Neural progenitor cell (in vitro differentiated cells): ENCODE measurements around the gene ZNF622. TPM values are rescaled to one million over a fixed set of nuclear protein-coding genes. Genes with fewer than 3 reads are reported as not detected.
A peak's percentile ranks its signal among the peaks of the same experiment; 100 is the strongest.

Experiments
- DNase-seq: peaks from one replicate; pipeline ENCODE4 v3.0.0-alpha.2; 2016; ENCODE audit warnings: low spot score
- H2AFZ ChIP-seq: fragments of 200-600 bp; sonication (generic); replicated peaks from 2 replicates; pipeline ENCODE4 v1.6.1; 2016; ENCODE audit warnings: antibody characterized with exemption
- H3F3A ChIP-seq: fragments of 200-600 bp; sonication (generic); 2 replicates; pipeline ENCODE4 v1.6.1; 2016; ENCODE audit warnings: antibody characterized with exemption, low read depth
- H3K27ac ChIP-seq: fragments of 200-600 bp; sonication (generic); 2 replicates; pipeline ENCODE4 v1.5.1; 2016; ENCODE audit warnings: mild to moderate bottlenecking
- H3K27me3 ChIP-seq: fragments of 200-600 bp; sonication (generic); 2 replicates; pipeline ENCODE4 v1.6.1; 2016; ENCODE audit warnings: mild to moderate bottlenecking, moderate library complexity
- H3K36me3 ChIP-seq: fragments of 200-600 bp; sonication (generic); 2 replicates; pipeline ENCODE4 v1.5.1; 2016
- H3K4me1 ChIP-seq: fragments of 200-600 bp; sonication (generic); 2 replicates; pipeline ENCODE4 v1.6.1; 2016; ENCODE audit warnings: mixed run types
- H3K4me2 ChIP-seq: fragments of 200-600 bp; sonication (generic); 2 replicates; pipeline ENCODE4 v1.6.1; 2016
- H3K4me3 ChIP-seq: fragments of 200-600 bp; sonication (generic); 2 replicates; pipeline ENCODE4 v1.5.1; 2016
- H3K79me2 ChIP-seq: fragments of 200-600 bp; sonication (generic); 2 replicates; pipeline ENCODE4 v1.6.1; 2016; ENCODE audit warnings: low read depth
- H3K9ac ChIP-seq: fragments of 200-600 bp; sonication (generic); 2 replicates; pipeline ENCODE4 v1.6.1; 2016
- H3K9me3 ChIP-seq: fragments of 200-600 bp; sonication (generic); 2 replicates; pipeline ENCODE4 v1.5.1; 2016; ENCODE audit warnings: low read depth
- H4K20me1 ChIP-seq: fragments of 200-600 bp; sonication (generic); 2 replicates; pipeline ENCODE4 v1.6.1; 2016; ENCODE audit warnings: low read depth
- H3K27ac Mint-ChIP-seq: 3 replicates; pipeline ENCODE4 v1.8.0; 2021; ENCODE audit warnings: mixed read lengths
- H3K27me3 Mint-ChIP-seq: 2 replicates; pipeline ENCODE4 v1.8.0; 2022; ENCODE audit warnings: low read depth, mild to moderate bottlenecking, inconsistent platforms, moderate library complexity, mixed read lengths; ENCODE audit not compliant: insufficient read depth
- H3K36me3 Mint-ChIP-seq: 3 replicates; pipeline ENCODE4 v1.8.0; 2021; ENCODE audit warnings: mixed read lengths
- H3K4me1 Mint-ChIP-seq: 3 replicates; pipeline ENCODE4 v1.8.0; 2021; ENCODE audit warnings: mixed read lengths
- H3K4me3 Mint-ChIP-seq: 3 replicates; pipeline ENCODE4 v1.8.0; 2021; ENCODE audit warnings: mild to moderate bottlenecking, moderate library complexity, mixed read lengths
- H3K9me3 Mint-ChIP-seq: 3 replicates; pipeline ENCODE4 v1.8.0; 2020; ENCODE audit warnings: mixed read lengths
- CTCF ChIP-seq: fragments of 200-600 bp; sonication (generic); IDR thresholded peaks from 2 replicates; pipeline ENCODE4 v1.5.1; 2017; ENCODE audit warnings: antibody characterized with exemption, mild to moderate bottlenecking
- EZH2 ChIP-seq: fragments of 200-600 bp; sonication (generic); IDR thresholded peaks from 2 replicates; pipeline ENCODE4 v1.6.1; 2017; ENCODE audit warnings: antibody characterized with exemption, mild to moderate bottlenecking, moderate library complexity
- EZH2phosphoT487 ChIP-seq: fragments of 200-600 bp; sonication (generic); IDR thresholded peaks from 2 replicates; pipeline ENCODE4 v1.6.1; 2017; ENCODE audit warnings: antibody characterized with exemption
- total RNA-seq: library from RNA; depleted of rRNA; stranded (reverse); fragments of >200 nt; gene quantifications from 2 replicates; pipeline ENCODE4 v1.2.3, GENCODE V29; 2015; ENCODE audit warnings: low replicate concordance

ZNF622 gene
- total RNA-seq, 1 donor from 2014 or later: 14.6 TPM

DNA sequence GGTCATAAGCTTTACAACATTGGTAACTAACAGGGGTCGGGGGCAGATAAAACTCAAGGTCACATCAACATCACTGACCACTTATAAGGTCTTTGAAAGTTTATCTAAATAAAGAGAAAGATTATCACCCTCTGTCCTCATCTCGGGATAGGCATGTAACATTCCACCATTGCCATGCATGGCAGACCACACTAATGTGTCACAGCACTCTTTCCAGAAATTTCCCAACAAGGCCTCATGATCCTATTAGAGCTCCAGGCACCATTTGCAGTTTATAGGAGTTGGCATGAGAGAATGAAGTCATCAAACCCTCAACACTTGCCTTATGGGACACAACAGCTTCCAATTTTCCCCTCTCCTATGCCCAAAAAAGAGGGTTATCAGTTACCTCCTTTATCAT lies 31.9 kb upstream of the ZNF622 start:
- no peak for TF ChIP-seq CTCF
- TF ChIP-seq EZH2phosphoT487: no peak
- TF ChIP-seq EZH2: no peak
- no peak overlapping the region for H3K4me3 Mint-ChIP-seq
- no peaks in the 10 kb centered on the region for H3K36me3 Mint-ChIP-seq
- peaks cover 13% of the 10 kb centered on the region for H3K9me3 Mint-ChIP-seq
- no peaks in the 10 kb centered on the region for H3K4me1 ChIP-seq
- H3K36me3 ChIP-seq: no peaks in the 10 kb centered on the region
- no peak for DNase-seq
- H3K9me3 ChIP-seq: no peaks in the 10 kb centered on the region
- peaks cover 5% of the 10 kb centered on the region for H3K27me3 Mint-ChIP-seq
- H3K27ac ChIP-seq: no peak overlapping the region
- no peak overlapping the region for H3K4me3 ChIP-seq
- H4K20me1 ChIP-seq: no peaks in the 10 kb centered on the region
- peaks cover 4% of the 10 kb centered on the region for H3K4me1 Mint-ChIP-seq
- H3K79me2 ChIP-seq: no peaks in the 10 kb centered on the region
- no peak overlapping the region for H2AFZ ChIP-seq
- H3K4me2 ChIP-seq: no peak overlapping the region
- H3K27me3 ChIP-seq: no peaks in the 10 kb centered on the region
- H3K9ac ChIP-seq: no peak overlapping the region
- no peak overlapping the region for H3K27ac Mint-ChIP-seq
- no peaks in the 10 kb centered on the region for H3F3A ChIP-seq

DNA sequence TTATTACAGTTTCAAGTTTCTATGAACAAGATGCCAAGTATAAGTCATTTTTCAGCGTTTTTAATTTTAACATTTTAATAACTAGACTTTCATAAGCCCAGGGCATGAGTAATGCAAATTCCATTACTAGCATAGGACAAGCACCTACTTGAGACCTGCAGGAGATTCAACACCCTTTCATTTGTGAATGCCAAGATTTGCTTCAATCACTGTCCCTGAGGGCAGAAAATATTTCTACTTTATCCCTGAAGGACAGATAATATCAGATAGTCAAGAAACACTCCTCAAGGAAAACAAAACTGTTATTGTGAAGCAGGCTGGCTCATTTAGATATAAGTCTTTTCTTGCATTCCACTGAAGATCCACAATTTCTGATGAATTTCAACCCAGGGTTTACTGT lies 27.7 kb upstream of the ZNF622 start:
- Mint-ChIP-seq H3K4me1 (no peaks in the 10 kb centered on the region), H3K27me3 (no peaks in the 10 kb centered on the region), H3K4me3 (no peak overlapping the region), H3K27ac (no peak overlapping the region), H3K36me3 (no peaks in the 10 kb centered on the region), H3K9me3 (peaks cover 11% of the 10 kb centered on the region)
- H3K9me3 ChIP-seq: no peaks in the 10 kb centered on the region
- no peaks in the 10 kb centered on the region for H3K4me1 ChIP-seq
- no peak overlapping the region for H3K4me2 ChIP-seq
- H3K9ac ChIP-seq: no peak overlapping the region
- no peaks in the 10 kb centered on the region for H3K79me2 ChIP-seq
- DNase-seq: no peak
- no peaks in the 10 kb centered on the region for H3K27me3 ChIP-seq
- TF ChIP-seq EZH2 (no peak), EZH2phosphoT487 (no peak), CTCF (no peak)
- H3K27ac ChIP-seq: no peak overlapping the region
- H3F3A ChIP-seq: no peaks in the 10 kb centered on the region
- no peak overlapping the region for H3K4me3 ChIP-seq
- no peaks in the 10 kb centered on the region for H4K20me1 ChIP-seq
- no peaks in the 10 kb centered on the region for H3K36me3 ChIP-seq
- H2AFZ ChIP-seq: no peak overlapping the region

DNA sequence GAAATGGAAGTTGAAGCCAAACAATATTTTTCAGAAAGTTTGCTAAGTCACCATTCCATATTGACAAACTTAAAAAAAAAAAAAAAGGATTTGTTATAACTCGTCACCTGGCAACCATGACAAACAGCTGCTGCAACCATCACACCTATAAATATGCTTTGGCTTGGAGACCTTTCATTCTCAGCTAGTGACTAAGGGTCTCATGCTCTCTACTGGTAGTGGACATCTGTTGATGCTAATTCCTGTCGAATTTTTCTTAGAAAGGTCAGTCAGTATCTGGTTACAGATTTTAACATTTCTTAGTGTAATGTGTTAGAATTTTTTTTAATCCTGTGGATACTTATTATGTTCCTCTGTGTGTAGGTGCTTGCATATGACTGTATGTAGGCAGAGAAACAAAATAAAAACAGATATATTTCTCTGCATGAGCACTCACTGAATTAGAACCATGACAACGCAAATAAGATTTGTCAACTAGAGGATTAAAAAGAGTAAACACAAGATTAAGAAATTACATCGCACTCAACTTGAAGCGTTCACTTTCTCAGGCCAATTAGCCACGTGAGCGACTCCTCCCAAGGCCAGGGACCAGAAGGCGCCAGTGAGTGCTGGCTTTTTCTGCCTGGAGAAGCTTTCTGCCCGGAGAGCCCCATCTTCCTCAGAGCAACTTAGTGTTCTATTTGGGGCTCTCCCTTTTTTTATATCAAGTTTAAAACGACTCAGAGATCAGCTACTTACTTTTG lies 27.0 kb upstream of the ZNF622 start:
- no peak overlapping the region for H3K4me3 Mint-ChIP-seq
- no peaks in the 10 kb centered on the region for H3K27me3 Mint-ChIP-seq
- DNase-seq: peak; percentile 8
- H3K36me3 Mint-ChIP-seq: no peaks in the 10 kb centered on the region
- Histone ChIP-seq H3K9ac (no peak overlapping the region), H4K20me1 (no peaks in the 10 kb centered on the region), H3K9me3 (no peaks in the 10 kb centered on the region), H3K27me3 (no peaks in the 10 kb centered on the region), H3K36me3 (no peaks in the 10 kb centered on the region), H3K4me3 (no peak overlapping the region), H3K4me1 (no peaks in the 10 kb centered on the region), H3F3A (no peaks in the 10 kb centered on the region), H3K27ac (no peak overlapping the region), H2AFZ (no peak overlapping the region), H3K79me2 (no peaks in the 10 kb centered on the region), H3K4me2 (no peak overlapping the region)
- no peak for TF ChIP-seq EZH2
- TF ChIP-seq EZH2phosphoT487: no peak
- no peak for TF ChIP-seq CTCF
- H3K9me3 Mint-ChIP-seq: peaks cover 11% of the 10 kb centered on the region
- no peaks in the 10 kb centered on the region for H3K4me1 Mint-ChIP-seq
- no peak overlapping the region for H3K27ac Mint-ChIP-seq
